ENCODE data around the gene GXYLT1. TPM values are rescaled to one million over a fixed set of nuclear protein-coding genes. Genes with fewer than 3 reads are reported as not detected.
"Not testable (repeated sequence)": the region's sequence is repeated elsewhere in the genome, so short reads cannot be mapped to it uniquely, and the experiment has no call there.

GXYLT1 gene
- total and polyA plus RNA-seq, 4 donors = 2.5 to 23.2 (median 6.4) TPM

DNA sequence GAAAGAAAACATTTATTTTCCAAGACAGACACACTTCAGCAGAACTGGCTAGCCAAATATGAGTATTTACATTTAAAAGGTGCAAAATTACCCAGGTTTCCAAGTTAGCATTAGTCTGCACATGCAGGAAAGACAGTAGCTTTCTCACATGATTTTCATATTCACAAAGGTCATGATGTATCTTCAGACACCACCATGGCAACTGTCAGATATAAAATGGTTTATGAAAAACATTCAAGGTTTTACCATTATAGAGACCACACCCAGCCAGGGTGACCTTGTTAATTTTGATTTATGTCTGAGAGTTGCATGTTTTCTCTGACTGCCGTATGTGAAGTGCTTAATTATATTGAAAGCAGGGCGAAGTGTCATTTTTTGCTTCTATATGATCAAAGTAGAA is 91.2 kb downstream of the GXYLT1 start:
- no peak for DNase-seq
- Histone ChIP-seq H3K4me3 (no peak overlapping the region), H3K9ac (ENCODE audit: insufficient read depth in 1 of 2, low read length in 2 of 2) (no peak overlapping the region), H3K27ac (ENCODE audit: low read depth in 1 of 2, low read length in 1 of 2) (no peak overlapping the region), H3K27me3 (ENCODE audit: control insufficient read depth in 3 of 3, insufficient read depth in 3 of 3, low read length in 2 of 3) (no peaks in the 10 kb centered on the region), H3K4me1 (ENCODE audit: control insufficient read depth in 5 of 5, insufficient read depth in 5 of 5, low read length in 5 of 5) (no peaks in the 10 kb centered on the region), H3K36me3 (ENCODE audit: control insufficient read depth in 4 of 4, insufficient read depth in 4 of 4, low read length in 4 of 4) (no peaks in the 10 kb centered on the region), H3K9me3 (ENCODE audit: control insufficient read depth in 4 of 4, insufficient read depth in 3 of 4, low read length in 3 of 4) (peaks cover 0 to 2% (median 0%) of the 10 kb centered on the region in 4 donors)
- no peak for ATAC-seq (ENCODE audit: insufficient read depth, low FRiP score)
- 79 to 87% methylated on average over 2 of the region's 2 CpGs for WGBS, 2 donors
- TF ChIP-seq, protein P1, sequence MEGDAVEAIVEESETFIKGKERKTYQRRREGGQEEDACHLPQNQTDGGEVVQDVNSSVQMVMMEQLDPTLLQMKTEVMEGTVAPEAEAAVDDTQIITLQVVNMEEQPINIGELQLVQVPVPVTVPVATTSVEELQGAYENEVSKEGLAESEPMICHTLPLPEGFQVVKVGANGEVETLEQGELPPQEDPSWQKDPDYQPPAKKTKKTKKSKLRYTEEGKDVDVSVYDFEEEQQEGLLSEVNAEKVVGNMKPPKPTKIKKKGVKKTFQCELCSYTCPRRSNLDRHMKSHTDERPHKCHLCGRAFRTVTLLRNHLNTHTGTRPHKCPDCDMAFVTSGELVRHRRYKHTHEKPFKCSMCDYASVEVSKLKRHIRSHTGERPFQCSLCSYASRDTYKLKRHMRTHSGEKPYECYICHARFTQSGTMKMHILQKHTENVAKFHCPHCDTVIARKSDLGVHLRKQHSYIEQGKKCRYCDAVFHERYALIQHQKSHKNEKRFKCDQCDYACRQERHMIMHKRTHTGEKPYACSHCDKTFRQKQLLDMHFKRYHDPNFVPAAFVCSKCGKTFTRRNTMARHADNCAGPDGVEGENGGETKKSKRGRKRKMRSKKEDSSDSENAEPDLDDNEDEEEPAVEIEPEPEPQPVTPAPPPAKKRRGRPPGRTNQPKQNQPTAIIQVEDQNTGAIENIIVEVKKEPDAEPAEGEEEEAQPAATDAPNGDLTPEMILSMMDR (IDR thresholded peaks at IDR 0.05; ENCODE audit: control extremely low read depth, extremely low read depth) = no peak

DNA sequence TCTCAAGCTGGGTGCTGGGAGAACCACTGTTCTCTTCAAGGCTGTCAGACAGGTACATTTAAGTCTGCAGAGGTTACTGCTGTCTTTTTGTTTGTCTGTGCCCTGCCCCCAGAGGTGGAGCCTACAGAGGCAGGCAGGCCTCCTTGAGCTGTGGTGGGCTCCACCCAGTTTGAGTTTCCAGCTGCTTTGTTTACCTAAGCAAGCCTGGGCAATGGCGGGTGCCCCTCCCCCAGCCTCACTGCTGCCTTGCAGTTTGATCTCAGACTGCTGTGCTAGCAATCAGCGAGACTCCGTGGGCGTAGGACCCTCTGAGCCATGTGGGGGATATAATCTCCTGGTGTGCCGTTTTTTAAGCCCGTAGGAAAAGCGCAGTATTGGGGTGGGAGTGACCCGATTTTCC is 95.7 kb downstream of the GXYLT1 start:
- not testable (repeated sequence) for H3K9me3 ChIP-seq (ENCODE audit: control insufficient read depth in 4 of 4, insufficient read depth in 3 of 4, low read length in 3 of 4); H3K4me3 ChIP-seq; H3K9ac ChIP-seq (ENCODE audit: insufficient read depth in 1 of 2, low read length in 2 of 2); H3K27ac ChIP-seq (ENCODE audit: low read depth in 1 of 2, low read length in 1 of 2); ATAC-seq (ENCODE audit: insufficient read depth, low FRiP score); DNase-seq; H3K4me1 ChIP-seq (ENCODE audit: control insufficient read depth in 5 of 5, insufficient read depth in 5 of 5, low read length in 5 of 5); H3K36me3 ChIP-seq (ENCODE audit: control insufficient read depth in 4 of 4, insufficient read depth in 4 of 4, low read length in 4 of 4); H3K27me3 ChIP-seq (ENCODE audit: control insufficient read depth in 3 of 3, insufficient read depth in 3 of 3, low read length in 2 of 3)
- 93 to 95% methylated on average over 7 to 8 of the region's 8 CpGs for WGBS, 2 donors

GRCh38 chr12:42039577-42039976 is 105.1 kb downstream of the GXYLT1 start:
- H3K9me3 ChIP-seq (ENCODE audit: control insufficient read depth in 4 of 4, insufficient read depth in 3 of 4, low read length in 3 of 4) = peaks cover 0 to 5% (median 0%) of the 10 kb centered on the region in 4 donors
- H3K4me3 ChIP-seq = no peak overlapping the region
- DNase-seq = no peak
- ATAC-seq (ENCODE audit: insufficient read depth, low FRiP score) = no peak
- no peak overlapping the region for H3K9ac ChIP-seq (ENCODE audit: insufficient read depth in 1 of 2, low read length in 2 of 2)
- TF ChIP-seq, protein P1 (IDR thresholded peaks at IDR 0.05; ENCODE audit: control extremely low read depth, extremely low read depth) = no peak
- no peaks in the 10 kb centered on the region for H3K36me3 ChIP-seq (ENCODE audit: control insufficient read depth in 4 of 4, insufficient read depth in 4 of 4, low read length in 4 of 4)
- H3K4me1 ChIP-seq (ENCODE audit: control insufficient read depth in 5 of 5, insufficient read depth in 5 of 5, low read length in 5 of 5) = no peaks in the 10 kb centered on the region
- H3K27me3 ChIP-seq (ENCODE audit: control insufficient read depth in 3 of 3, insufficient read depth in 3 of 3, low read length in 2 of 3) = no peaks in the 10 kb centered on the region
- H3K27ac ChIP-seq (ENCODE audit: low read depth in 1 of 2, low read length in 1 of 2) = no peak overlapping the region

DNA sequence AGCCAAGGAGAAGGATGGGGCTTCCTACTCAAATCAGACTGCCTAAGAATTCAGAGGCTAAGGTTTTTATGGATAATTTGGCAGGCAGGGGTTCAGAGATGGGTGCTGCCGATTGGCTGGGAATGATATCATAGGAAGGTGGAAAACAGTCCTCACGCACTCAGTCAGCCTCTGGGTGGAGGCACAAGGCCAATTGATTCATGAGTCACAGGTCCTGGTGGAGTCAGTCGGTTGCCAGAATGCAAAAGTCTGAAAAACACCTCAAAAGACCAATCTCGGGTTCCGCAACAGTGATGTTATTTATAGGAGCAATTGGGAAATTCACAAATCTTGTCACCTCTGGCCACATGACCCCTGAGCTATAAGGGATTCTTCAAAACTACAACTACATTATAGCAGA is 105.5 kb downstream of the GXYLT1 start:
- no peak for DNase-seq

More for the DNA sequence above, 105.5 kb downstream of the GXYLT1 start:
- no peak for ATAC-seq (ENCODE audit: insufficient read depth, low FRiP score)
- Histone ChIP-seq H3K9ac (ENCODE audit: insufficient read depth in 1 of 2, low read length in 2 of 2) (no peak overlapping the region), H3K27me3 (ENCODE audit: control insufficient read depth in 3 of 3, insufficient read depth in 3 of 3, low read length in 2 of 3) (no peaks in the 10 kb centered on the region), H3K4me1 (ENCODE audit: control insufficient read depth in 5 of 5, insufficient read depth in 5 of 5, low read length in 5 of 5) (no peaks in the 10 kb centered on the region), H3K9me3 (ENCODE audit: control insufficient read depth in 4 of 4, insufficient read depth in 3 of 4, low read length in 3 of 4) (peaks cover 0 to 5% (median 0%) of the 10 kb centered on the region in 4 donors), H3K4me3 (no peak overlapping the region), H3K36me3 (ENCODE audit: control insufficient read depth in 4 of 4, insufficient read depth in 4 of 4, low read length in 4 of 4) (no peaks in the 10 kb centered on the region), H3K27ac (ENCODE audit: low read depth in 1 of 2, low read length in 1 of 2) (no peak overlapping the region)
- TF ChIP-seq, protein P1 (IDR thresholded peaks at IDR 0.05; ENCODE audit: control extremely low read depth, extremely low read depth) = no peak
- WGBS, 2 donors = 85 to 91% methylated on average over 5 of the region's 5 CpGs

Data from lung (tissue), 12 donors.